ENCODE results near the gene LRRC37B.
"Not testable (repeated sequence)": the region's sequence is repeated elsewhere in the genome, so short reads cannot be mapped to it uniquely, and the experiment has no call there.

GRCh38 chr17:32022554-32022953 is 15.4 kb downstream of the LRRC37B start:
- TF ChIP-seq YY1 (IDR thresholded peaks at IDR 0.05; ENCODE audit: insufficient read depth, insufficient read length); ZNF274 (IDR thresholded peaks at IDR 0.05; ENCODE audit: low read depth, low read length): not testable (repeated sequence)
